Calu3 (cell line): Measurements from ENCODE around the gene SH3RF3. TPM values are rescaled to one million over a fixed set of nuclear protein-coding genes. Genes with fewer than 3 reads are reported as not detected.

Source experiments
- BruUV-seq: library from RNA; stranded (reverse); fragments of 400-500 nt; replicated peaks from 2 replicates; lab custom pipeline; 2021; lab: Mats Ljungman, UMichigan
- CTCF ChIA-PET: fragments of 300-600 bp; sonication (Branson Sonifier 250); formaldehyde crosslinking; loops from one replicate; lab custom pipeline; 2022; ENCODE audit warnings: antibody characterized with exemption; lab: Charles Lee
- DNase-seq: peaks from one replicate; pipeline ENCODE4 v3.0.0; 2022
- H3K27ac Mint-ChIP-seq: one replicate; pipeline ENCODE4 v1.8.0; 2022; ENCODE audit warnings: mixed read lengths; ENCODE audit not compliant: unreplicated experiment
- H3K27me3 Mint-ChIP-seq: one replicate; pipeline ENCODE4 v1.8.0; 2022; ENCODE audit warnings: mixed read lengths; ENCODE audit not compliant: unreplicated experiment
- H3K36me3 Mint-ChIP-seq: one replicate; pipeline ENCODE4 v1.8.0; 2022; ENCODE audit warnings: mild to moderate bottlenecking, moderate library complexity, mixed read lengths; ENCODE audit not compliant: insufficient read depth, unreplicated experiment
- H3K4me1 Mint-ChIP-seq: one replicate; pipeline ENCODE4 v1.8.0; 2022; ENCODE audit warnings: mild to moderate bottlenecking, low read depth, mixed read lengths; ENCODE audit not compliant: unreplicated experiment
- H3K4me3 Mint-ChIP-seq: one replicate; pipeline ENCODE4 v1.8.0; 2022; ENCODE audit warnings: mild to moderate bottlenecking, low read depth, moderate library complexity, mixed read lengths; ENCODE audit not compliant: unreplicated experiment
- H3K9me3 Mint-ChIP-seq: one replicate; pipeline ENCODE4 v1.8.0; 2022; ENCODE audit warnings: low read depth, mixed read lengths; ENCODE audit not compliant: unreplicated experiment
- intact Hi-C: fragments of 100-400 bp; cut with micrococcal nuclease; formaldehyde crosslinking; loops from one replicate; pipeline ENCODE4 v1.10.0; 2022; ENCODE audit not compliant: unreplicated experiment
- total RNA-seq: library from RNA; stranded (reverse); gene quantifications from 2 replicates; pipeline ENCODE4 v1.2.3, GENCODE V29; 2022
- TF ChIP-seq, protein P1 (sequence below): fragments of 200-600 bp; IDR thresholded peaks from one replicate; pipeline ENCODE4 v1.8.0; 2022; ENCODE audit warnings: antibody characterized with exemption; ENCODE audit not compliant: unreplicated experiment

The SH3RF3 gene
- total RNA-seq, 1 experiment from 2014 or later = 0.17 TPM

DNA sequence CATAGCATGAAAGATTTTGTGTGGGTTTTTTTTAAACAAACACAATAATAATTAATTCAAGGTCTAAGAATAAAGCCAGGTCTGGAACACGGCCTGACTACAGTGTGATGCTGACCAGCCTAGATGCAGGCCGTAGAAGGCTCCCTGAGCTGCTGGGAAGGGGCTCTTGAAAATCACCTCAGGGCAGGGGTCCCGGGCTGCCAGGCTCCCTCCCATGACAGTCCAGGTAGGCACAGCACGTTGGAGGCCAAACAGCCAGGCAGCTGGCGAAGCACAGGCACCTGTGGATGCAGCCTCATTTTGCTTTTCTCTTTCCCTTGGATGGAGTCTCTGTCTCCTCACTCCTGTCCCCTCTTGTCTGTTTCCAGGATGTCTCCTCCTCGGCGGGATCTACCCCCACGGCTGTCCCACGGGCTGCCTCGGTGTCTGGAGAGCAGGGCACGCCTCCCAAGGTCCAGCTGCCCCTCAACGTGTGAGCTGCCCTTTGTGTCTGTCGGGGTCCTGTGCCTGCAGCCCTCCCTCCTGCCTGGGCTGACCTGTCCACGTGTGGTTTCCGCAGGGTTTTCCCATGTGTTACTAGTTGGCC is 290.3 kb downstream of the SH3RF3 start:
- Mint-ChIP-seq H3K27me3 (peaks cover 89% of the 10 kb centered on the region), H3K36me3 (no peaks in the 10 kb centered on the region), H3K9me3 (no peaks in the 10 kb centered on the region), H3K4me1 (no peaks in the 10 kb centered on the region), H3K4me3 (no peak overlapping the region), H3K27ac (no peak overlapping the region)
- DNase-seq = no peak
- no TSS peak for BruUV-seq
- CTCF ChIA-PET = no interaction called here
- intact Hi-C loops = no loop called here
- TF ChIP-seq, protein P1, sequence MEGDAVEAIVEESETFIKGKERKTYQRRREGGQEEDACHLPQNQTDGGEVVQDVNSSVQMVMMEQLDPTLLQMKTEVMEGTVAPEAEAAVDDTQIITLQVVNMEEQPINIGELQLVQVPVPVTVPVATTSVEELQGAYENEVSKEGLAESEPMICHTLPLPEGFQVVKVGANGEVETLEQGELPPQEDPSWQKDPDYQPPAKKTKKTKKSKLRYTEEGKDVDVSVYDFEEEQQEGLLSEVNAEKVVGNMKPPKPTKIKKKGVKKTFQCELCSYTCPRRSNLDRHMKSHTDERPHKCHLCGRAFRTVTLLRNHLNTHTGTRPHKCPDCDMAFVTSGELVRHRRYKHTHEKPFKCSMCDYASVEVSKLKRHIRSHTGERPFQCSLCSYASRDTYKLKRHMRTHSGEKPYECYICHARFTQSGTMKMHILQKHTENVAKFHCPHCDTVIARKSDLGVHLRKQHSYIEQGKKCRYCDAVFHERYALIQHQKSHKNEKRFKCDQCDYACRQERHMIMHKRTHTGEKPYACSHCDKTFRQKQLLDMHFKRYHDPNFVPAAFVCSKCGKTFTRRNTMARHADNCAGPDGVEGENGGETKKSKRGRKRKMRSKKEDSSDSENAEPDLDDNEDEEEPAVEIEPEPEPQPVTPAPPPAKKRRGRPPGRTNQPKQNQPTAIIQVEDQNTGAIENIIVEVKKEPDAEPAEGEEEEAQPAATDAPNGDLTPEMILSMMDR = no peak

DNA sequence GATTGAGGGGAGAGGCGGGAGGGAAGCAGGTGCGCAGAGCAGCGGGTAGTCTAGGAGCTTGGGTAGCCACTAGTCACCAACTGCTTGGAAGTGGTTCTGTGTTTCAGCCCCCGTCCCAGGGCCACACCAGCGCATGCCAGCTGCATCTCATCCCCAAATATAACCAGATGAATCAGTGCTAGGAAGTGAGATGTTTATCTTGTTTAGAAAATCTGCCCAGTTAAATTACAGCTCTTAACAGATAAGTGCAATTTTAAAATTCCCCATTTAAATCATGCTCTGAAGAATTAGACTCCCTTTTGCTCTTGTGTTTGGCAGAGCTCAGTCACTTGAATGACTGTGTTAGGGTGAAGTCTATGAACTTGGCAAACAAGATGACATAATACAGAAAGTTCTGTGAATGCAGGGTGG is 291.0 kb downstream of the SH3RF3 start:
- CTCF ChIA-PET = no interaction called here
- H3K36me3 Mint-ChIP-seq = no peaks in the 10 kb centered on the region

DNA sequence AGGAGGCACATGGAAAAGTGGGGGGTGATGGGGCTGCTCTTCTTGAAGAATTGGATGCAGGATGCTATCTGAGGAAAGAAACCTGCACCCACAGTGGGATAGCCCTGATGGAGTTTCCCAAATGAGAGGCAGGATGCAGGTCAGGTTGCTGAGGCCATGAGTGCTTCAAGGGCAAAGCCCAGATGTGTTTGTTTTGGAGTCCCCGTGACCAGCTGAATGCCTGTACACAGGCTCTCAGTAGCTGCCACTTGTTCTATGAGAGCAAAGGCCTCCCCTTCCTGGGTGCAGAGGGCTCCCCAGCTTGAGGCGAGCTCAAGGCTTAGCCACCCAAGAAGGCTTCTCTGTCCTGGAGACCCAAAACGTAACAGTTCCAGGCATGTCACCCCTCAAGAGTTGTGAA is 292.1 kb downstream of the SH3RF3 start:
- no peak for DNase-seq
- CTCF ChIA-PET = no interaction called here
- Mint-ChIP-seq H3K4me1 (no peaks in the 10 kb centered on the region), H3K9me3 (no peaks in the 10 kb centered on the region), H3K27me3 (peaks cover 94% of the 10 kb centered on the region), H3K27ac (no peak overlapping the region), H3K4me3 (no peak overlapping the region), H3K36me3 (no peaks in the 10 kb centered on the region)
- TF ChIP-seq, protein P1 = no peak
- intact Hi-C loops = no loop called here
- no TSS peak for BruUV-seq

More for the DNA sequence above, 291.0 kb downstream of the SH3RF3 start:
- Mint-ChIP-seq H3K27me3 (peaks cover 89% of the 10 kb centered on the region), H3K4me1 (no peaks in the 10 kb centered on the region), H3K27ac (no peak overlapping the region), H3K4me3 (no peak overlapping the region), H3K9me3 (no peaks in the 10 kb centered on the region)
- intact Hi-C loops = no loop called here
- TF ChIP-seq, protein P1 = no peak
- DNase-seq = no peak
- BruUV-seq = no TSS peak

GRCh38 chr2:109421642-109422041 is 292.6 kb downstream of the SH3RF3 start:
- Mint-ChIP-seq H3K4me3 (no peak overlapping the region), H3K27ac (no peak overlapping the region), H3K4me1 (no peaks in the 10 kb centered on the region), H3K36me3 (no peaks in the 10 kb centered on the region), H3K27me3 (peaks cover 97% of the 10 kb centered on the region), H3K9me3 (no peaks in the 10 kb centered on the region)
- BruUV-seq = no TSS peak
- TF ChIP-seq, protein P1 = no peak
- CTCF ChIA-PET = no interaction called here
- intact Hi-C loops = no loop called here
- DNase-seq = no peak
